Hematopoietic multipotent progenitor cell treated with erythropoietin and hydrocortisone succinate and interleukin-3 and kit ligand, for 15 days (in vitro differentiated cells): ENCODE measurements around the gene CDHR2.
A peak's percentile ranks its signal among the peaks of the same experiment; 100 is the strongest.

Experiments
- DNase-seq: peaks from one replicate; pipeline ENCODE4 v3.0.0-alpha.2; 2015; ENCODE audit warnings: low spot score

The CDHR2 gene

DNA sequence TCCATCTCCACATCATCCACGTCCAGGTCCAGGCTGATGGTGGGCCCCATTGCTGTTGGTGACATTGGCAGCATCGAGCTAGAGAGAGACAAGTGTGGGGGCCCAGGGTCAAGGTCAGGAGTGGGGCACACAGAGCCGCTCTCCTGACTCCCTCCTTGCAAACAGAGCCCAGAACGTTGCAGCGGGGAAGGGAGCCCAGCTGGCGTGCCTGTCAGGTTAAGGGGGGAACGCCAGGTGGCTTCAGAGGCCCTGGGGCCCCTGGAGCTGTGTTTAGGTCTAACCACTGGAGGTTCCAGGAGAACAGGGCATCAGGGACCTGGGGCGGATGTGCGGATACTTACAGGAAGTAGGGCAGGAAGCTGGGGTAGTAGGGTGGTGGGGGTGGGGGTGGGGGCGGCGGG, 19.4 kb upstream of the CDHR2 start:
- no peak for DNase-seq

- no peak for DNase-seq
Measured at GRCh38 chr5:176530393-176530982, 18.7 kb upstream of the CDHR2 start.

DNA sequence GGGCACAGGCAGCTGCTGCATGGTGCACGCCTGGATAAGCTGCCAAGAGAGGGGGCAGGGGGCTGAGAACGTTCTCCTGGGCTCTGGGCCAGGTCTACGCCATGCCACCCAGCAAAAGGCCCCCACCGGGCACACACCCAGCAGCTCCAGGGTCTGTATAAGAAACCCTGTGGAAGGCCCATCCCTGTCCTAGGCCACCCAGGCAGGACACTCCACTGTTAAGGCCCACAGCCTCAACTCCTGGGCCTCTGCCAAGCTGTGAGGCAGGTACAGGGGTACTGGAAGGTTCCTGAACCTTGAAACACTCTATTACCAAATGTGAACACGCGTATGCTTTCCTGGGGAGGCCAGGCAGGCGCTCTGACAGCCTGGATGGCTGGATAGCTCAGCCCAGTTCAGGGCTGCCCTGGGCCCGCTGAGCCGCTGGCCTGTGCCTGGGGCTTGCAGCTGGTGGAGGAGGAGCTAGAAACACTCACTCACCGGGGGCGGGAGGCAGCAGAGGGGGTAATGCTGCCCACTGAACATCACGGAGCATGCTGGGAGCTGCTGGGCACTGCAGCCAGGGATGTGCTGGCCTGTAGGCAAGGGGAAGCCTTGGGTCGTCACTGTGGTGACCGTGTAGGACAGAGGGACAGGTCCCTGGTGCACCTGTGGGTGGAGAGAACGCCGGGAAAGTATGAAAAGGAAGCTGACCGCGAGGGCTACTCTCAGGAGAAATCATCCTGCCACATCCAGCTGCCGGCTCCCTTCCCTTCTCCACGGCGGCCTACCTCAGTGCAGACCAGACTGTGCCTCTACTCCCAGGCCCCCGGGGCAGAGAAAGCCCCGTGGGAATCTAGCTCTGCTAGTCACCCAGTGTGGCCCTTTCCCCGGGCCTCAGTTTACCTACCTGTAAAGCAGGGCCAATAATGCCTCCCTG, 17.9 kb upstream of the CDHR2 start:
- DNase-seq = no peak

DNA sequence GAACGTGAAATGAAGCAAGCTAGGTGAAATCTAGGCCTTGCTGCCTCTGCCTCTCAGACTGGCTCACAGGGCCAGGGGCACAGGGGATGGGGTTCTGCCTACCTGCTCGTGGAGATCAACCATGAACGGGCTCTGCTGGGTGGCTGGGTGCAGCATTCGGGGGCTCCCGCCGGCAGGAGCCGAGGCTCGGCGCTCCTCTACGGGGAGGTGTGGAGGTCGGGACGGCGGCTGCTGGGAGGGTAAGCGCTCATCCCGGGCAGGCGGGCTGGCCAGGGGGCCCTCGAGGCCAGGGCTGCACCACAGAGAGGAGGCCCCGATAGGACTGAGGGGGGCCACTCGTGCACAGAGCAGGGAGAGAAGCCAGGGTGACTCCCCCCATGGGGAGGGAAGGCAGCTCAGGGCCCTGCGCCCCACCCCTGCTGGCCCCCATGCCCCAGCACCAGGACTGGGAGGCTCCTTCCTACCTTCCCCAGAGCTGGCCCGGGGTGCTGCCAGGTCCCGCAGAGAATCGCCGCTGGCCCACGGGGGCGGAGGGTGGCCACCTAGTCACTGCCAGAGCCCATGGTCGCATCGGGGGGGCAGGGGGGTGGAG, 17.1 kb upstream of the CDHR2 start:
- DNase-seq = no peak

DNA sequence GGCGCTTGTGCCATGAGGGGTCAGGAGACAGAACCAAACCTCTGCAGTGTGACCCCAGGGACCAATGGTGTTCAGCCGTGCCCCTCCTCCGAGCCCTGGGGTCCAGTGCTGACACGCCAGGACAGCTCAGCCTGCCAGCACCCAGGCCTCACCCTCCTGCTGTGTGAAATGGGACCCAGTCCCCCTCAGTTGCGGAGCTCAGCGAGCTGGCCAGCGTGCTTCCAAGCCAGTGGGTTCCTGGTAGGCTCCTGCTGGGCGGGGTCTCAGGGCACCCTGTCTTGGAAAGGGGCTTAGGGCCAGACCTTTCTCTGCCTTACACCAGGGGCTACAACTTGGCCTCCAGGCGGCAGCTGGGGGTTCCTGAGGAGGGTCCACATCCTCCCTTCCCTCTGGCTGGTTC, 16.3 kb upstream of the CDHR2 start:
- no peak for DNase-seq

GRCh38 chr5:176533390-176533789, 15.8 kb upstream of the CDHR2 start:
- DNase-seq = no peak

DNA sequence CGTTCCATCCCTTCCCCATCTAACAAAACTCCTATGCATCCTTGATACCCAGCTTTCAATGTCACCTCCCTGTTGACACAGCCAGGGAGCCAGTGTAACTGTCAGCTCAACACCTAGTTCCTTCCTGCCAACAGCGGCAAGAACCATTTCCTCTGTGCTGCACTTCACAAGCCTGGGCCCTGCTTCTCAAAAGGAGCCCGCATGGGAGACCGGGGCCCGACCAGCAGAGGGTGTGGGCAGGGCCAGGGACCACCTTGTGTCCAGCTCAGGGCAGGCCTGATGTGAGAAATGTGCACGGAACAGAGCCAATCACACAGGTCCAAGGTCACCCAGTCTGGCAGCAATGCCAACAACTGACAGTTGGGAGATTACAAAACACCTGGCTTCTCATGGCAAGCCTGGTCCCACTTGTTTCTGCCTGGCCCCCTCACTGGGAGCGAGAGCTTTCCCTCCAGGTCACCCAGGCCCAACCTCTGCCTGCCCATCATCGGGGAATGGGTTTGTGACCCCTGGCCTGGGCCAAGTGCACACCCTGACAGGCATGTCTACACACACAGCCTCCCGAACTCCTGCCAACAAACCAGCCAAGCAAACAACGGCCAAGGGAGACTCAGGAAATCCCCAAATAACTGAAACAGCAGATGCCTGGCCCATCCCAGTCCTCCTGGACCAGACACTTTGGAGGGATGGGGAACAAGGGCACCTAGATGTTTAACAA, 15.1 kb upstream of the CDHR2 start:
- DNase-seq = no peak

DNA sequence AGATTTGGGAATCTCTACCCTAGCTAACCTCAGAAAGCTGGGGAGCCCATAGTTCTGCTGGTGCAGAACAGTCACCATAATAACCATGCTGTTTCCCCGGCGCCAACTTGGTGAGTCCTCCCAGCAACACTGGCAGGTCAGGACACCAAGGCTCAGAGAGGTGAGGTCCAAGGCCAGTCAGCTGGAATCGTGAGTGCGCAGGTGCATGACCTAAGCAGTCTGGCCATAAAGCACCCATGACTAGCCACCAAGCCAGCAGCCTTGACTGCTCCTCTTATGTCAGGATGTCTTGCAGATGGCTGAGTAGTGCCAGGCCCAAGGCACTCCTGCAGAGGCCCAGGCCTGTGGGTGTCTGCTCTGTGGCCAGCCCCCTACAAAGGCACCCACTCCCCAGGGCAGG, 14.5 kb upstream of the CDHR2 start:
- DNase-seq = no peak

GRCh38 chr5:176535101-176535663, 14.0 kb upstream of the CDHR2 start:
- peak; percentile 30 for DNase-seq

DNA sequence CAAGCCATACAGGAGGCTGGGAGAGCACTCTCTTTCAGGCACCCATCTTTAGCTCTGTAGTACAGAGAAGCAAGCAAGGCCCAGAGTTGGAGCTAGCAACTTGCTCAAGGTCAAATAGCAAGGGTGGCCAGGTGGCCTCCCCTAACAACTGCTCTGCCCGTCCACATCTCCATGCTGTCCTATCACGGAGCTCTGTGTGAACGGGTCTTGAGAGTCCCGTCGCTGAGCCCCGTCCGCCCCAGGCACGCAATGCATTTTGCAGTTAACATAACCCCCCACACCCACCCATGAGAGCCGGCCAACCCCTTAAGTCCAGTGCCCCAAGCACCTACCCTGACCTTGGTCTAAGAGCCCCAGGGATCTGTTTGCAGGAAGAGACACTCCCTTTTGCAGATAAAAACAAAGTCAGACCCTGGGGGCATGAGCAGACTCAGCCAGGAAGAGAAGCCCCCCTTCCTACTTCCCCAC, 13.4 kb upstream of the CDHR2 start:
- peak; percentile 12 for DNase-seq

DNA sequence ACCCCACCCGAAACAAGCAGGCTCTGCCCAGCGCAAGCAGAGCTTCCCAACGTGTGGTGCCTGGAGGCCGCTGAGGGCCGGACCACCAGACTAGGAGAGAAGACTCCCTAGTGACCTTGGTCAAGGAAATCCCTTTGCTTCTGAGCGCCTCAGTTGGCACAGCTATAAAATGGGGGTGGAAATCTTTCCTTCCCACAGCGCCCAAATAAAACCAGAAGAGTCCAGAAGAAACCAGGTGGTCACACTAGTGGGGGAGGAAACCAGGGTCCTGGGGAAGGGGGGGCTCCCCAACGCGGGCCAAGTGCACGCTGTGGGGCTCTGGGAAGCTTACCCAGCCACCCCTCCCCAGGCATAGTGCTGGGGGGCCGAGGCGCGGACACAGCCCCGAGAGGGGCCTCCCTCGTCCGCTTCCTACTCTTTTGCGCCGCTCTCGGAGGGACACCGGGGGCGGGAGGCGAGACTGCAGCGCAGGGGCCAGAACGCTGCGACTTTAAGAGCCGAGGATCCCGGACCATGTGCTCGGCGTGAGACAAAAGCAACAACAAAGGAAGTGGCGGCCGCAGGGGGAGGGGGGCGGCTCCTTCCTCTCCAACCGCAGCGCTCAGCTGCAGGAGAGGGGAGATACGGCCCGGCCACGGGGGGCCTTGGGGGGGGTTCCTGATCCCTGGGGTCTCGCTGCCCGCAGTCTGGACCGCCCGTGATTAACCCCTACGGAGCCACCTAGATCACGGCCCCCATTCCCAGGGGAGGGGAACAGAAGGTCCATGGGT, 12.8 kb upstream of the CDHR2 start:
- DNase-seq = no peak

DNA sequence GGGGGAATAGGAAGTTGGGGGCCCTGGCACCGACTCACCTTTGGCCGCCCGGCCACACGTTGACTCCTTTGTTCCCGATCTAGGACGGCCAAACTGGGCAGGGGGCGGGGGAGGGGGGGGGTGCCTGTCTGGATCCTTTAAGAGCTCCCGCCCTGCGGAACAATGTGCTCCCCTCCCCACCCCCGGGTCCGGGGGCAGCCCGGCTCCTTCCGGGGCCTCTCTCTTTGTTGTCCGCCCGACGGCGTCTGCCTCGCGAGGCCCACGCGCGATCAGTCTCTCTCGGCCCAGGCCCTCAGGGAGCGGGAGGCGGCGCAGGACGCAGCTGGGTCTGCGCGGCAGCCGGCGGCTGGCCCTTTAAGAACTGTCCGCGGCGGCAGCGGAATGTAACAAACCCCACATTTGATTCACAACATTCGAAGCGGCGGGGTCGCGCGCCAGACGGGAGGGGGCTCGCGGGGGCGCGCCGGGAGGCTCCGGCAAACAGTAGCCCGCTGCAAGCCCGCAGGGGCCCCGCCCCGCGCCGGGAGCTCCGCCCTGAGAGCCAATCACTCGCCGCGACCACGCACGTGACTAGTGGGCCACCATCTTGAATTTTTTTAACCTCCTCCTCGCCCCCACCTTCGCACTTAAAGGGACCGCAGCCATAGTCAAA, 12.1 kb upstream of the CDHR2 start, which contains the start of gene RNF44:
TSS of gene RNF44 (minus strand) at position 501 of the 652 bp plus-strand sequence. CDS start 4,930 bp downstream, outside the sequence.
- peak; percentile 96 for DNase-seq

DNA sequence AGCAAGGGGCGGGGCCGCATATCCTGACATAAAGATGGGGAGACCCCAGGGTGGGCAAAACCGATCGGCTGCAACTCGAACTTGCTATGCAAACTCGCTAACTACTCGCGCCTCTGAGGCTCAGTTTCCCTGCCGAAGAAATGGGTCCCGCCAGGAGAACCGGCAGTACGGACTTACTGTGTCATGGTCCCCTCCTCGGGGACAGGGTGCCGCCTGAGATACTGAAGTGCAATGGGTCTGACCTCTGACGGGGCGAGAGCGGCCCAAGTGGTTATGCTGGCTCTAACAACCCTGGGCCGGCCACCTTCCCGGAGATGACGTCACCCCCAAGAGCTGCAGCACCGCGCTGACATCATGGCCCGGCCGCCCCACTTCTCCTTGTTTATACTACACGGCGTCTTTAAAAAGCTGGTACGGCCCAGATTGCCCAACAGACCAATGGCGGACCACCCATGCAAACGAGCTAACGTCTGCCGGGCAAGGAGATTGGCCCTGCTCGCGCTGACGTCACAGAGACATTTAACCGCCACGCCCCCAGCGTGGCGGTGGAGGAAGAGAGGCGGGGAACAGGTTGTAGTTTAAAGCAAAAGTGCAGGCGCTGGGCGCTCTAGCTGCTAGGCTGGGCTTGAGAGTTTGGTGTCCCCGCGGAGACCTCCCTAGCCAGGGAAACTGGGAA, 11.4 kb upstream of the CDHR2 start:
- peak; percentile 99 for DNase-seq

DNA sequence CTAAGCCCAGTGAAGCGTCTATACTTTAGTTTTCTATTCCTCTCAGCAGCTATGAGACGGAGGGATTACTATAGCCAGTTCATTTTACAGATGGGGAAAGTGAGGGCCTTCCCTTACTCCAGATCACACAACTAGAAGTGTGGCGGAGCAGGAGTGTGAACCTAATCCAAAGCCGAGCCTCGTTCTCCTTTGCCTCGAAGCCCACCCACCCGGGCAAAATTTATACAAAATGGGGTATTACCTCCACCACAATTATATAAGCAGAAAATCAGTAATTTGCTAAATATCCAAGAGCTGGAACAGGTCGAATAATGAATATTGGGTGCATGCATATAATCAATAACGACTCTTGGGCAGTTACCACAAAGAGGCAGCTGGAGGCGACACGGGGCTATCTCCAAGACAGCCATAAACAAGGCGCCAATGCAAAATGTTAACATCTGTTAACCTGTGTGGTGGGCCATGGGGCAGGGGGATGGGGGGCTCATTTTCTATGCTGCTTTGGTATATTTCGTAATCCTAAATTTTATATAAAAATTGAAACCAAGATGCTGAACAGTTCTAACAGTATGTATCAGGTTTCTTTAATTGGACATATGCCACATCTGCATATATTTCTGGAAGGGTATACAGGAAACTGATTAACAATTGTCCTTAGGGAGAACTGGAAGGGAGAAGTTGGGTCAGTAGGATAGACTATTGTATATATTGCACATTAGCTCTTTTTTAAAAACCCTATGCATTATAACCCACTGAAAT, 10.7 kb upstream of the CDHR2 start:
- DNase-seq = no peak

DNA sequence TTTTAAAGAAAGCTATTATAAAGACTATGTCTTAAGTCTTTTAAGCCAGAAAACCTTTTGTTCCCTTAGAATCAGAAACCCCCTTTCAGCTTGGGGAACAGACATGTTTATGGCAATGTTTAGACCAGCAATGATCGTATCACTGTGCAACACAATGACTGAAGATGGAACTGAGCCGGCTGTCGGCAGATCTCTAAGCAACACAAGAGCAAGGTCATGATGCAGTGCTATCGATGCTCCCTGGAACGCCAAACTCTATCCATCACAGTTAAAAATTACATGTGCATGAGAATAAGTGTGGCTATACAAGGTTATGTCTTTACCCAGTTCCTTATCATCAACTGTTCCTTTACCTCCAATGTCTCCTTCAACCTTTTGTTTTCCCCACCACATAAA, 10.2 kb upstream of the CDHR2 start:
- no peak for DNase-seq

- DNase-seq = no peak
Measured at GRCh38 chr5:176540476-176540899, 8.7 kb upstream of the CDHR2 start.

DNA sequence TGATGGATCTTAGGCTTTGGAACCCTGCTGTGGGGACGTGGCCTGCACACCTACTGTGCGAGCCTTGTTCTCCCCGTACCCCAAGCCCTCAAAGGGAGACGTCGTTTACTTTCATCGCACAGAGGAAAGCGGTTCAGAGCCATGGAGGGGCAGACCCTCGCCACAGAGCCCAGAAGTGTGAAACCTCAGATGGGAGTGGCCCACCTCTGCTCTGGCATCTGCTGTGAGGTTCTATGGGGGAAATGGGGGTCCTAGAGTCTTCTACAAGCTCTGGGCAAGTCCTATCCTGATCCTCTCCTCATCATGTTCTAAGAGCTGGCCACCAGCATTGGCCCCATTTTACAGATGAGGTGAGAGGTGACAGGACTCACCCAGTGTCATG, 8.2 kb upstream of the CDHR2 start:
- no peak for DNase-seq

GRCh38 chr5:176541338-176542134, 7.6 kb upstream of the CDHR2 start:
- no peak for DNase-seq
